H1 (cell line): ENCODE measurements around the gene RNU6-1. TPM values are rescaled to one million over a fixed set of nuclear protein-coding genes. Genes with fewer than 3 reads are reported as not detected.

ENCODE experiments used
- CTCF ChIA-PET: fragments of 300-600 bp; sonication (Branson Sonifier 250); formaldehyde crosslinking; loops from one replicate; lab custom pipeline; 2021; ENCODE audit not compliant: partially characterized antibody; lab: Charles Lee
- POLR2A ChIA-PET: fragments of 300-600 bp; sonication (Branson Sonifier 250); formaldehyde crosslinking; loops from one replicate; lab custom pipeline; 2021; ENCODE audit warnings: inconsistent platforms; ENCODE audit not compliant: partially characterized antibody; lab: Charles Lee
- DNase-seq, 2 experiments: peaks; one replicate each; pipeline versions ENCODE4 v3.0.0 to v3.0.0-alpha.2; 2010 to 2022; ENCODE audit warnings: low spot score in 2 of 2, low read depth in 1 of 2, mixed read lengths in 1 of 2
- FAIRE-seq: peaks from 2 replicates; lab custom pipeline; 2011; peaks lifted over from hg19 to GRCh38; lab: Jason Lieb, UNC
- H2AFZ ChIP-seq: 2 replicates; pipeline ENCODE4 v1.8.1; 2012; ENCODE audit warnings: low read length, inconsistent platforms
- H2AK5ac ChIP-seq: 2 replicates; pipeline ENCODE4 v1.6.1; 2013; ENCODE audit warnings: low read depth, low read length
- H2BK120ac ChIP-seq: replicated peaks from 2 replicates; pipeline ENCODE3; 2013; ENCODE audit warnings: low read depth, low read length, inconsistent platforms
- H2BK12ac ChIP-seq: 2 replicates; pipeline ENCODE4 v1.6.1; 2013; ENCODE audit warnings: low read depth, low read length
- H2BK15ac ChIP-seq: 2 replicates; pipeline ENCODE4 v1.6.1; 2013; ENCODE audit warnings: low read length
- H2BK20ac ChIP-seq: 2 replicates; pipeline ENCODE4 v1.6.1; 2013; ENCODE audit warnings: low read length
- H2BK5ac ChIP-seq: 2 replicates; pipeline ENCODE4 v1.6.1; 2013; ENCODE audit warnings: low read depth, low read length
- H3K14ac ChIP-seq: 2 replicates; pipeline ENCODE4 v1.6.1; 2013; ENCODE audit warnings: inconsistent platforms; ENCODE audit not compliant: insufficient read length
- H3K18ac ChIP-seq: 2 replicates; pipeline ENCODE4 v1.6.1; 2013; ENCODE audit warnings: low read length; ENCODE audit errors: extremely low read depth
- H3K23ac ChIP-seq: 2 replicates; pipeline ENCODE4 v1.6.1; 2013; ENCODE audit warnings: inconsistent platforms; ENCODE audit not compliant: insufficient read length
- H3K23me2 ChIP-seq: 2 replicates; pipeline ENCODE4 v1.6.1; 2013; ENCODE audit warnings: low read depth, low read length
- H3K27ac ChIP-seq: 2 replicates; pipeline ENCODE4 v1.6.1; 2011; ENCODE audit warnings: low read depth, low read length, inconsistent platforms
- H3K27me3 ChIP-seq, 4 experiments: replicated peaks in 1 of 4; 1 replicate in 1 of 4; 2 replicates in 3 of 4; pipeline versions ENCODE4 v1.6.1 to v1.8.1; 2011 to 2013; ENCODE audit warnings: low read length in 3 of 4, mild to moderate bottlenecking in 3 of 4, inconsistent platforms in 2 of 4, mixed read lengths in 2 of 4, moderate library complexity in 1 of 4; ENCODE audit not compliant: control insufficient read depth in 3 of 4, insufficient read depth in 3 of 4; ENCODE audit errors: extremely low read depth in 1 of 4
- H3K36me3 ChIP-seq, 4 experiments: 2 replicates each; pipeline versions ENCODE4 v1.6.1 to v1.8.1; 2011 to 2013; ENCODE audit warnings: mild to moderate bottlenecking in 4 of 4, low read length in 3 of 4, moderate library complexity in 2 of 4, control low read depth in 1 of 4, inconsistent platforms in 1 of 4; ENCODE audit not compliant: insufficient read depth in 4 of 4, control insufficient read depth in 2 of 4
- H3K4ac ChIP-seq: replicated peaks from 2 replicates; pipeline ENCODE3; 2013; ENCODE audit warnings: low read length, low read depth, mixed read lengths, inconsistent platforms; ENCODE audit not compliant: insufficient read length
- H3K4me1 ChIP-seq, 4 experiments: replicated peaks in 1 of 4; 1 replicate in 1 of 4; 2 replicates in 3 of 4; pipeline versions ENCODE4 v1.6.1 to v1.8.1; 2011 to 2013; ENCODE audit warnings: low read length in 3 of 4, inconsistent platforms in 2 of 4, mixed read lengths in 1 of 4; ENCODE audit not compliant: insufficient read depth in 4 of 4, control insufficient read depth in 3 of 4
- H3K4me2 ChIP-seq, 2 experiments: 2 replicates each; pipeline versions ENCODE4 v1.6.1 to v1.8.1; 2011 to 2013; ENCODE audit warnings: low read depth in 2 of 2, low read length in 2 of 2, control low read depth in 1 of 2, inconsistent platforms in 1 of 2, mild to moderate bottlenecking in 1 of 2; ENCODE audit not compliant: insufficient read depth in 1 of 2
- H3K4me3 ChIP-seq, 4 experiments: fragments of 200-600, 300-600 bp in 1 of 4; sonication (generic), shearing (Covaris generic), sonication (Bioruptor Twin) in 1 of 4; 2 replicates each; pipeline versions ENCODE4 v1.5.1 to v1.8.1; 2011 to 2016; ENCODE audit warnings: low read length in 4 of 4, low read depth in 3 of 4, control low read depth in 2 of 4, inconsistent platforms in 2 of 4, mild to moderate bottlenecking in 2 of 4, mixed read lengths in 1 of 4, moderate library complexity in 1 of 4; ENCODE audit not compliant: insufficient read depth in 2 of 4; ENCODE audit errors: extremely low read depth in 1 of 4
- H3K56ac ChIP-seq: replicated peaks from 2 replicates; pipeline ENCODE3; 2013; ENCODE audit warnings: low read depth, mild to moderate bottlenecking, mixed read lengths, low read length, inconsistent platforms; ENCODE audit not compliant: insufficient read length
- H3K79me1 ChIP-seq: 2 replicates; pipeline ENCODE4 v1.6.1; 2013; ENCODE audit warnings: low read depth, low read length, control low read depth
- H3K79me2 ChIP-seq, 2 experiments: 2 replicates each; pipeline versions ENCODE4 v1.6.1 to v1.8.1; 2012 to 2013; ENCODE audit warnings: low read length in 2 of 2, mild to moderate bottlenecking in 2 of 2, inconsistent platforms in 1 of 2; ENCODE audit not compliant: insufficient read depth in 2 of 2, control insufficient read depth in 1 of 2
- H3K9ac ChIP-seq, 4 experiments: replicated peaks in 1 of 4; 1 replicate in 1 of 4; 2 replicates in 3 of 4; pipeline versions ENCODE4 v1.6.1 to v1.8.1; 2011 to 2013; ENCODE audit warnings: low read depth in 3 of 4, low read length in 3 of 4, control low read depth in 2 of 4, mild to moderate bottlenecking in 2 of 4, moderate library complexity in 2 of 4, inconsistent platforms in 1 of 4; ENCODE audit errors: extremely low read depth in 1 of 4
- H3K9me3 ChIP-seq, 2 experiments: 2 replicates each; pipeline versions ENCODE4 v1.6.1 to v1.8.1; 2012 to 2013; ENCODE audit warnings: mild to moderate bottlenecking in 2 of 2, moderate library complexity in 2 of 2, control low read depth in 1 of 2, inconsistent platforms in 1 of 2, low read depth in 1 of 2, low read length in 1 of 2, mixed read lengths in 1 of 2; ENCODE audit not compliant: insufficient read depth in 2 of 2
- H4K20me1 ChIP-seq, 2 experiments: replicated peaks in 1 of 2; 2 replicates each; pipeline versions ENCODE3 to v1.8.1; 2011 to 2013; ENCODE audit warnings: inconsistent platforms in 2 of 2, low read length in 2 of 2, mild to moderate bottlenecking in 1 of 2; ENCODE audit not compliant: insufficient read depth in 2 of 2, control insufficient read depth in 1 of 2
- H4K5ac ChIP-seq: 2 replicates; pipeline ENCODE4 v1.6.1; 2013; ENCODE audit warnings: low read length, low read depth, mixed read lengths, inconsistent platforms; ENCODE audit not compliant: insufficient read length
- H4K8ac ChIP-seq: 2 replicates; pipeline ENCODE4 v1.8.0; 2013; ENCODE audit warnings: mild to moderate bottlenecking, moderate library complexity, low read length, inconsistent platforms; ENCODE audit not compliant: insufficient read depth; ENCODE audit errors: extremely low read depth
- H4K91ac ChIP-seq: replicated peaks from 2 replicates; pipeline ENCODE3; 2013; ENCODE audit warnings: low read length, mixed read lengths, inconsistent platforms; ENCODE audit not compliant: insufficient read length
- BRCA1 ChIP-seq: IDR thresholded peaks from 2 replicates; pipeline ENCODE4 v1.6.1; 2012; ENCODE audit warnings: low read depth, low read length, improper control_type of control experiment
- GTF2F1 ChIP-seq: IDR thresholded peaks from 2 replicates; pipeline ENCODE4 v1.6.1; 2012; ENCODE audit warnings: low read depth, low read length, improper control_type of control experiment, borderline replicate concordance
- KDM1A ChIP-seq: fragments of 200-600, 300-600 bp; sonication (generic); IDR thresholded peaks from 2 replicates; pipeline ENCODE4 v1.7.1; 2016; ENCODE audit warnings: mild to moderate bottlenecking, low read length, borderline replicate concordance
- RAD21 ChIP-seq, 2 experiments: IDR thresholded peaks in 1 of 2; conservative IDR thresholded peaks in 1 of 2; 2 replicates each; pipeline ENCODE4 v1.6.1; 2011; ENCODE audit warnings: low read depth in 2 of 2, low read length in 2 of 2, improper control_type of control experiment in 1 of 2, inconsistent platforms in 1 of 2, mild to moderate bottlenecking in 1 of 2, moderate library complexity in 1 of 2
- SUZ12 ChIP-seq: fragments of 200-600 bp; sonication (generic); IDR thresholded peaks from 2 replicates; pipeline ENCODE4 v1.6.1; 2012; ENCODE audit warnings: mild to moderate bottlenecking, inconsistent platforms, low read length, moderate library complexity, mixed read lengths
- TAF1 ChIP-seq: IDR thresholded peaks from 2 replicates; pipeline ENCODE4 v1.6.1; 2011; ENCODE audit warnings: mild to moderate bottlenecking, low read depth, low read length
- WGBS, 2 experiments: shearing (Covaris generic) in 1 of 2; methylation state at CpG; one replicate each; pipeline versions ENCODE4 v1.1.6 to v1.1.7; 2013 to 2015; ENCODE audit warnings: low lambda C conversion rate in 2 of 2, mixed read lengths in 2 of 2, inconsistent platforms in 1 of 2, low coverage in 1 of 2, missing lambda C conversion rate in 1 of 2; ENCODE audit not compliant: insufficient replicate concordance in 2 of 2, insufficient coverage in 1 of 2, insufficient read length in 1 of 2; ENCODE audit errors: extremely low coverage in 1 of 2, missing lambda C conversion rate in 1 of 2; 5-methylcytosine and 5-hydroxymethylcytosine counted together
- polyA plus RNA-seq, 7 experiments: library from polyadenylated mRNA; depleted of rRNA in 3 of 7; stranded (reverse) in 5 of 7; unstranded in 2 of 7; fragments of >200 nt in 5 of 7; fragments of 200-250 nt in 2 of 7; gene quantifications; 1 replicate in 5 of 7; 2 replicates in 1 of 7; 4 replicates in 1 of 7; pipeline versions ENCODE4 v1.2.1 to v1.2.3, GENCODE V29; 2011 to 2013; ENCODE audit warnings: missing spikeins in 2 of 7, mixed read lengths in 2 of 7
- total RNA-seq: library from RNA; stranded (reverse); fragmentation: NEBNext Ultra II Directional; extraction: Animal tissue kit (Norgen Biotek cat#: 25700); gene quantifications from 2 replicates; pipeline ENCODE4 v1.2.1, GENCODE V29; 2021

RNU6-1 gene
- total and polyA plus RNA-seq, 2 of the 8 experiments (the other 6 are each of a cell fraction or from before 2014, with no cell fraction given) = not detected

GRCh38 chr15:67827562-67828277 is 12.1 kb downstream of the RNU6-1 start:
- POLR2A ChIA-PET = no interaction called here
- TF ChIP-seq SUZ12 (peak; percentile 72; the same call in 1 of the 2 replicates), BRCA1 (no peak), TAF1 (no peak), RAD21 (IDR thresholded peaks at IDR 0.05 in 1 of 2, conservative IDR thresholded peaks at IDR 0.05 in 1 of 2; ENCODE audit: low read depth in 2 of 2, low read length in 2 of 2) (no peak; a peak in 1 of 4 replicates), KDM1A (no peak), GTF2F1 (no peak)

More at GRCh38 chr15:67827562-67828277, 12.1 kb downstream of the RNU6-1 start:
- peaks cover 96 to 100% (median 100%) of the 10 kb centered on the region in 4 experiments for H3K27me3 ChIP-seq
- no peaks in the 10 kb centered on the region for H3K79me2 ChIP-seq
- H2BK12ac ChIP-seq = no peak overlapping the region
- H4K8ac ChIP-seq = peak overlapping the region; percentile 83
- peak overlapping the region in 1 of 4 experiments; percentile 46; a peak in 2 of 8 replicates for H3K4me3 ChIP-seq
- no peak overlapping the region for H2BK15ac ChIP-seq
- H4K20me1 ChIP-seq = peaks cover 13 to 26% of the 10 kb centered on the region in 2 experiments
- H4K91ac ChIP-seq = no peak overlapping the region
- H3K14ac ChIP-seq = no peak overlapping the region
- peak in 1 of 2 experiments; percentile 70 for DNase-seq
- no peak overlapping the region for H3K56ac ChIP-seq
- no peak overlapping the region for H2AK5ac ChIP-seq
- CTCF ChIA-PET = interaction anchor here (1.0 to 1.5 kb wide), 2 partner anchors 8 to 45 kb away, joined by 3 to 7 read pairs; no protein-coding TSS in a partner anchor
- H2BK5ac ChIP-seq = no peak overlapping the region
- peaks cover 8% of the 10 kb centered on the region; the same call in 1 of the 2 replicates for H3K23me2 ChIP-seq
- peaks cover 0 to 4% of the 10 kb centered on the region in 2 experiments; a peak in 1 of 4 replicates for H3K9me3 ChIP-seq
- no peak overlapping the region for H3K9ac ChIP-seq
- peak overlapping the region; percentile 48 to 57 for H3K4me2 ChIP-seq
- no peak overlapping the region for H3K27ac ChIP-seq
- WGBS, 2 experiments = 4% methylated on average over 23 of the region's 91 CpGs; no CpG with 5 or more reads in 1 of the 2 experiments
- no peak overlapping the region for H2AFZ ChIP-seq
- no peak overlapping the region for H3K18ac ChIP-seq
- H3K4ac ChIP-seq = no peak overlapping the region
- H2BK120ac ChIP-seq = no peak overlapping the region
- no peaks in the 10 kb centered on the region for H3K79me1 ChIP-seq
- H2BK20ac ChIP-seq = no peak overlapping the region
- H3K36me3 ChIP-seq = peaks cover 0 to 27% (median 0%) of the 10 kb centered on the region in 4 experiments; a peak in 1 of 8 replicates
- FAIRE-seq = no peak
- H4K5ac ChIP-seq = no peak overlapping the region
- peaks cover 15 to 51% (median 35%) of the 10 kb centered on the region in 4 experiments for H3K4me1 ChIP-seq
- no peak overlapping the region for H3K23ac ChIP-seq
